GM19193 (cell line): Measurements from ENCODE around the gene GBA3.

ENCODE experiments used
- POLR2A ChIP-seq: IDR thresholded peaks from 4 replicates; pipeline ENCODE4 v1.6.1; 2011; ENCODE audit not compliant: insufficient read depth, insufficient read length; ENCODE audit errors: extremely low read depth

The GBA3 gene

GRCh38 chr4:22721204-22721603, 28.5 kb downstream of the GBA3 start:
- TF ChIP-seq POLR2A: no peak

- no peak for TF ChIP-seq POLR2A
Measured at GRCh38 chr4:22730021-22730420, 37.3 kb downstream of the GBA3 start.

DNA sequence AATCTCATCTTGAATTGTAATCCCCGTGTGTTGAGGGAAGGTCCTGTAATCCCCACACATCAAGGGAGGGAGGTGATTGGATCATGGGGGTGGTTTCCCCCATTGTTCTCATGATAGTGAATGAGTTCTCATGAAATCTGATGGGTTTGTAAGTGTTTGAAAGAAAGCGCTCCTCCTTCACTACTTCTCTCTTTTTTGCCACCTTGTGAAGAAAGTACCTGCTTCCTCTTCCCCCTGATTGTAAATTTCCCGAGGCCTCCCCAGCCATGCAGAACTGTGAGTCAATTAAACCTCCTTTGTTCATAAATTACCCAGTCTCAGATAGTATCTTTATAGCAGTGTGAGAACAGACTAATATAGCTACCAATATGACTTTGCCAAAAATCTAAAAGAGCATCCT, 41.1 kb downstream of the GBA3 start:
- no peak for TF ChIP-seq POLR2A

DNA sequence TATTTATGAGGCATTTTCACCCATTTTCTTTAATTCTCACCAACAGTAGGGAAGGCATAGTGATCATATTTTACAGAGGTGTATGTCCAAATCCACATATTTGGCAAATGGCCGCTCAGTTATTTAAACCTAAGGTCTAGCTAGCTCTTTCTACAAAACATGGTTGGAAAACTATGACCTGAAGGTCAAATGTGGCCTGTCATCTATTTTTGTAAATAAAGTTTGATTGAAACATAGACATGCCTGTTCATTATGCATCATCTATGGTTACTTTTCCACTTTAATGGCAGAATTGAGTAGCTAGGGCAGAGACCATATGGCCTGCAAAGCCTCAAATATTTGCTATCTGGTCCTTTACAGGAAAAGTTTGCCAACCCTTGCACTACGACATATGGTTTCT, 44.2 kb downstream of the GBA3 start:
- TF ChIP-seq POLR2A: no peak

- TF ChIP-seq POLR2A: no peak
Measured at GRCh38 chr4:22739968-22740367, 47.2 kb downstream of the GBA3 start.

DNA sequence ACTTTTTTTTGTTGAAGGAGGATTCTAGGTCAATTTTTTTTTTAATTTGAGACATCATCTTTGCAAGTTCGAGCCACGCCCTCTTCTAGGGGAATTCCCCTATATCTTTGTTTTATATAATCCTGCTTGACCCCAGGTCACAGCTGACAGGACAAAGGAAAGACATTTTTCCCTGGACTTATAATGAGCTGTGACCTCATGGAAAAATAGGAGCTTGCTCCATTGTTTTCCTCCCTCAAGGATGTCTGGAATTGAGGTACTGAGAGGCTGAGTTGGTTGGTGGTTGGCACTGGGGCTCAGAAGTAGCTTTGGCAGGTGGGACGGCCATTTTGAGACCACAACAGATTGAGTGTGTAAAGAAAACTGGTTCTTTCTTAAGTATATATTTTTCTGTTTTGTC, 49.0 kb downstream of the GBA3 start:
- no peak for TF ChIP-seq POLR2A

GRCh38 chr4:22743290-22743689, 50.6 kb downstream of the GBA3 start:
- no peak for TF ChIP-seq POLR2A

DNA sequence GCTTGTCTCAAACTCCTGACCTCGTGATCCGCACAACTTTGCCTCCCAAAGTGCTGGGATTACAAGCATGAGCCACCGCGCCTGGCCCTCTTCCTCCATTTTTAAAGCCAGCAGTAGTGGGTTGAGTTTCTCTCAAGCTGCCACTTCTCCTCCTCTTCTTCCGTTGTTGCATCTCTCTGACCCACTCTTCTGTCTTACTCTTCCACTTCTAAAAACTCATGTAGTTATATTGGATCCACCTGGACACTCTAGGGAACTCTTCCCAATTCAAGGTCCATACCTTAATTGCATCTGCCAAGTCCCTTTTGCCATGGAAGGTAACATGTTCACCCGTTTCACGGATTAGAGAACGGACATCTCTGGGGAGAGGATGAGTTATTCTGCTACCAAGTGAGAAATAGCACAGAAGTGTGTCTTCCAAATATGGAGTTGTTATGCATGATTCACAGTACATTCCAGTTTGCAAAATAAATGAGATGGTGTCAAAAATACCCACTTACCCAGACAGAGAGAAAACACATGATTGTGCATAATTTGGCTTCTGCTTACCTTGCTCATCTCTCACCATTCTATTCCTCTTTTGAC, 51.8 kb downstream of the GBA3 start:
- no peak for TF ChIP-seq POLR2A

DNA sequence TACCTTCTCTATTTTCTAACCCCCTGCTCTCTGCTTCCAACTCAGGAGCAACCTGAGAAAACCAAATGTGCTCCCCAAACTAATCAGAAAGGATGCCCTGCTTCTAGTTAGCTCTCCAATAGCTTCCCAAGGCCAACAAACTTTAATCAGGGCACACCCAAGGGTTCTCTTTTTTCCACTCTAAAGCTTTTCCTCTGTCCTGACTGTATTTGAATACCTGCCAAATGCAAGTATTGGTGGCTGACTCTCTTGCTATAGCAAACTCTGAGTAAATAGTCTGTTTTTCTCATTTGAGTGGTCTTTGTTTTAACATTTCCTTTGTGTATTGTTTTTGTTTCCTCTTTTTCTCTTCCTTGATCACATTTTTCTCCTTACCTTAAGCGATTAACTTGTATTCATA, 52.5 kb downstream of the GBA3 start:
- TF ChIP-seq POLR2A: no peak

DNA sequence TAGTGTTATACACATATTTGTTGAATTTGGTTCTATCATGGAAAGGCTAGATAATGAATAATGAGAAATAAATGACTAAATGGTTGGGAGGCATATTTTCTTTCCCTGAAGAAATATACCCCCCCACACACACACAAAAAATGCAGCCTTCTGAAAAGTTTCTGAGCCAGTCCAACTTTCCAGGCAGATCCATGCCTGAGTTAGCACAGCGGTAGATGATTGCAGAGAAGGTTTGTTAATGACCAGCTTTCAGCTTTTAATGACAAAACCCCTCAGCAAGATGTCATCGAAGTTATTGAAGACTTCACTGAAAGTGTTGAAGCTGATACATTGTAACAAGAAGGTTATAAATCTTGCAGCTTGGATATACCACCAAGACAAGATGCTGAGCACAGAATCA, 61.4 kb downstream of the GBA3 start:
- TF ChIP-seq POLR2A: no peak

GRCh38 chr4:22762548-22762947, 69.8 kb downstream of the GBA3 start:
- TF ChIP-seq POLR2A: no peak

GRCh38 chr4:22764183-22764582, 71.4 kb downstream of the GBA3 start:
- TF ChIP-seq POLR2A: no peak

GRCh38 chr4:22766068-22766467, 73.3 kb downstream of the GBA3 start:
- no peak for TF ChIP-seq POLR2A

GRCh38 chr4:22778547-22779163, 85.9 kb downstream of the GBA3 start:
- TF ChIP-seq POLR2A: no peak

DNA sequence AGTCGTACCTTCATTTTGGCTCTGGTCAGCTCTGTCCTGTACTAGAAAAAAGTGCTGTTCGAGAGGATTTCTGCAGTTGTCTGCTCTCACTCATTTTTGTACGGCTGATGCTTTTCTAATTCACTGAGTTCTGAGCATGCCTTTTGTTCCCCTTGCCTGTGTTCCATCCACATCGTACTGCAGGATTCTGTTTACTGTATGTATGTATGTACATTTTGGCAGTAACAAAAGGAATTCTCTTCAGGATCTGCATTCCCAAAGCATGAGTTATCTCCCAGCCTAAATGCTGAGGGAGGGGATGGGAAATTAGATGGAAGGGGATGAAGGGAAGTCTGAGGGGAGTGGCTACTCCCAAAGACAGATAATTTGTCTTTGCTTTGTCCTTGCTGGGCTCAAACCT, 87.6 kb downstream of the GBA3 start:
- no peak for TF ChIP-seq POLR2A

DNA sequence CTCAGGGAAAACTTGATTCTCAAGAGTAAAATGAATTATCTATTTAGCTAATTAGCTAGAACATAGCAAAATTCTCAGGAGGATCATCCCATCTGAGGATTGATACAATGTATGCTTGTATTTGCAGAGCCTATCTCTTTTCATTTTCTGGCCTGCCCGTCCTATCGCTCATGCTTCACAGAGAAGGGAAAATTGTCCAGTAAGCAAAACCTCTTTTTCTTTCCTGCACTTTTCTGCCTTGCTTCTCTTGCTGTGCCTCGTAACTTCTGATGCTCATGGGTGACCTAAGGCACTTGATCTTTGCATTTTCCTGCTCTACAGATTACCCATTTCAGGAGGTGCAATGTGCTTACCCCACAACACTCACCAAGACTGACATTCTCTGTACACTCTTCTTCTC, 88.1 kb downstream of the GBA3 start:
- no peak for TF ChIP-seq POLR2A
